ENCODE measurements around the gene CTNND1.

Gene CTNND1

DNA sequence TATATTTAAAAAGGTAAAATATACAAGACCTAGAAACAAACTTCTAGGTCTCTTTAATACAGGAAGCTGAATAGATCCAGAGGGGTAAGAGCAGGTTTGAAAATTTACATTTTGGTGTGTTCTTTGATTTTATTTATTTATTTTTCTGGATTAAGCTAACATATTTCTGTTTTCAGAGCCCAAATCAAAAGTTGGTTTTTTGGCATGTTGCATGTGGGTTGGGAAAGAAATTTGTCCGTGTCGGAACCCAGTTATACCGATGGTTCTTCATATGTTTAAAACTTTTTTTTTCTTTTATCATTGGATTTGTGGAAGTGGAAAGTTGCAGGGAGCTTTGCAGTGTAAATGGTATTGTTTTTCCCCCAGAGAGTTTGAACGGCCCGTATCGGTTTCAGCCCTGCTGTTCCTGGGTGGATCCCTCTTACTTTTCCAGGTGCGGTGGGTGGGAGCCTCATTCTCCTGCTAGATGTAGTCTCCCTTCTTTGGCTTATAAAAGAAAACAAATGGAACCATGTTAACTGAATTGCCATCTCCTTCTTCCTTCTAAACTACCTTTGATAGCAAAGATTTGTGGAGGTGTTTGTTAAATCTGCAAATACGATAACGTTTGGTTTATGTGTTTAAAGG lies 746 bp downstream of the CTNND1 start:
- DNase-seq, result no peak

DNA sequence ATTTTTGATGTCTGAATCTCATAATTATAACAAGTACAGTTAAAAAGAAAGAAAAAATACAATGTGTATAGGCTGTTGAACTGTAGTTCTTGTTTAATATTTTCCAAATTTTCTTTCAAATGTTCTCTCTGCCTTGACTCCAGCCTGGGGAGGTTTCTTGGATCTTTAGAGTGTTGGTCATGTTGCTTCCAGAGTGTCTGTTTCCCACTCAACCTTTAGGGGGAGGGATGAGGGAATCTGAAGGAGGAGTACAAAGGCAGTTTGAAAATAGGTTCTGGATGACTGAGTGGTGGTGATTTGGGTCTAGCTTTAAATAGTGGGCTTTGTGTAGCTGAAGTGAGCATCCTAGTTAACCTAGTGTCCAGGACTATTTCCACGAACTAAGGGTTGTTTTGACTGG lies 2.0 kb downstream of the CTNND1 start:
- DNase-seq, result no peak

DNA sequence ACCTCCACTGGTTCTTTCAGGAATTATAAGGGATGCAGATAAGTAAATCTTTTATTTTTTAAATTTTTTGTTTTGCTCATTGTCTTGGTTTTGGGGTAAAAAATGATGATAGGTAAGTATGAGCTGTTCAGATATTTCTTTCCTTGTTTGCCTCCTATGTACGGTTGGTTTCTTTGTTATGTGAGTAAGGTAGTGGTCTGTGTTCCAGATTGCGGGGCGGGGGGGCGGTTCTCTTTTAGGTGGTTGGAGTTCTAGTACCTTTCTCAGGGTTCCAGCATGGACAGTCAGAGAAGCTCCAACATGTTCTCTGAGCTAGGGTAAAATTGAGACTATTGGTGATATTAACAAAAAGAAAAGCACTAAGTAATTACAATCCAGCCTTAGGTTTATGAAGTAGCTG lies 2.4 kb downstream of the CTNND1 start:
- DNase-seq, result no peak

DNA sequence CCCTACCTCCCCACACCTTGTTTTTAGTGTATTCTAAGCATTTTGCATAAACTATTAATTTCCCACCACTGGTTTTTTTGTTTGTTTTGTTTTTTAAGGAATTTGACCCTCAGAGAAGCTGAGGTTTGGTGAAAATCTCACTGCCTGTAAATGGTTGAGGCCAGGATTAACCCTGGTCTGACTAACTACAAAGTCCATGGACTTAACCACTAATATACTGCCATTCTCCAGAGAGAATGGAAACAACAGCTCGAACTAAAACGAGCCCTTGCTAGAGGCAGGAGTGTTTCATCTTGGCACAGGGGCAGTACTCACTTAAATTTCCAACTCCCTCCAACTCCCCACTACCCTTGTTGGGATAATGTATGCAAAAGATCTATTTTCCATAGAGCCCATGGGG lies 3.0 kb downstream of the CTNND1 start:
- no peak for DNase-seq

DNA sequence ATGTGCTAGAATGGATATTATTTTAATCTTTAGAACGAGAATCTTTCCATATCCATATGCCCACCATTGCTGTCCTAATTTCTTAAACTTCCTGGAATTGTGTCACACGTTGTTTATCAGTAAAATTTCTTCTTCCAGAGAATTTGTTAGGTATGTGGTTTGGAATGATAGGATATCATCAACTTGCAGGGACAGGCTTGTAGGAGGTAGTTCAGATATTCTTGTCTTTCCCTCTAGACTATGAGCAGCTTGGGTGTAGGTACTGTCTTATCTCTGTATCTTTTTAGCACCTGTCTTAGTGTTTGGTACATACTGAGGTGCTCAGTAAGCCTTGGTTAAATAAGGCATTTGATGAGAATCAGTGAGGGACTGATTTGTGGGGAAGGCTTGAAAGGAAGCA lies 3.4 kb downstream of the CTNND1 start:
- no peak for DNase-seq

DNA sequence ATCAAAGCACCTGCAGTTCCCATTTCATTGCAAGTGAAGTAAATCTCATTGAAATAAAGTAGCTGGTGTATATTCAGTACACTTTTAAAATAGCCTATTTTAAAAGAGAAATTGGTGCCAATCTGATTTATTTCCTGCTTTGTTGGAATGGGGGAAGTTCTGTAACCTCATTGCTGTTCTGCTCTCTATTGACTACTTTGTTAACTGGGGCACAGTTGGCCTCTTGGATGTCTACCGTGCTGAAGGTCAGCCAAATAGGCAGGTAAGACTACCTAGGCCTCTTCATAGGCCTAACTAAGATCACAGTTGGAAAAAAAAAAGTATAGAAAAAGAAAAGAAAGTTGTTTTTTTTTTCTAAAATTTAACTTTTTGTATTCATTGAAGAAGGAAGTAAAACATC lies 9.2 kb downstream of the CTNND1 start:
- no peak for DNase-seq

DNA sequence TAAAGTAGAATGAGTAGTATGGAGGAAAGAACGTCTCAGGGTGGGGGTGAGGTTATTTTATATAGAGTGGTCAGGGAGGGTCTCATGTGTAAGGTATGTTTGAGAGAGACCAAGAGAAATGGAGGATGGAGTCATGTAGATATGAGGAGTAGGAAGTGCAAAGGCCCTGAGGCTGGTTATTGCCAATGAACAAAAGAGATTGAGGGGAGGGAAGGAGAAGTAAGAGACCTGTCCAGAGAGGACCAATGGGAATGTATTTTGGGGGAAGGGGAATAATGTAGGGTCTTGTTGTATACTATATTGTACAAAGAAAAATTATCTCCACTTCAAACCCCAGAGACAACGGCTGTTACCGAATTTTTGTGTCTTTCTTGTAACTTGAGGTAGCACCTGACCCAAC lies 9.8 kb downstream of the CTNND1 start:
- no peak for DNase-seq

DNA sequence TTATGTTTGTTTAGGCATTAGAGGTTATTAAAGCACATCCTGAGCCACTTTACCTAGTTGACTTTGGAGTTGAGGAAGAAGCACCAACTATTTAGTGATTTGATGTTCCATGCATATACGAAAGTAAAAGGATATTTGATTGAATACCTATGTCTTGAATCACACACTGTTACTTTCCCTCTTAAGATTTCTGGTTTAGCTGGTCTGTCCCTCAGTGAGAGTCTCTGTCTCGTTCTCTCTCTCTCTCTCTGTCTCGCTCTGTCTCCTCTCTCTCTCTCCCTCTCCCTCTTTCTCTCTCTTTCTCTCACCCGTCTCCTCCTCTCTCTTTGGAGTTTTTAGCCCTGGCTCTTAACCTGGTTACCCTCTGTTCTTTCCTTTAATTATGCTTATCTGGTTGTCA lies 11.0 kb downstream of the CTNND1 start:
- no peak for DNase-seq

DNA sequence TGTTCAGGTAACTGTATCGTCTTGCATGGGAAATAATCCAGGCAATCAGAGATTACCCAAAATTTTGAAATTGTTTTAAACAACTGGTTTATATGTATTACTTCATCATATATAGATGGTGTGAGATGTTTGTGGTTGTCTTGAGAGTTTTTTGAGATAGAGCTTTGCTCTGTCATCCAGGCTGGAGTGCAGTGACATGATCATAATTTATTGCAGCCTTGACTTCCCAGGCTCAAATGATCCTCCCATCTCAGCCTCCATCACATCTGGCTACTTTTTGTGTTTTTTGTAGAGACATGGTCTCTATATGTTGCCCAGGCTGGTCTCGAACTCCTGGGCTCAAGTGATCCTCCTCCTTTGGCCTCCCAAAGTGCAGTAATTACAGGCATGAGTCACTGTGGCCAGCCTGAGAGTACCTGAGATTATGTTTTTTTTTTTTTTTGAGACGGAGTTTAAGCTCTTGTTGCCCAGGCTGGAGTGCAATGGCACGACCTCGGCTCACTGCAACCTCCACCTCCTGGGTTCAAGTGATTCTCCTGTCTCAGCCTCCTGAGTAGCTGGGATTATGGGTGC lies 11.5 kb downstream of the CTNND1 start:
- DNase-seq, result no peak

DNA sequence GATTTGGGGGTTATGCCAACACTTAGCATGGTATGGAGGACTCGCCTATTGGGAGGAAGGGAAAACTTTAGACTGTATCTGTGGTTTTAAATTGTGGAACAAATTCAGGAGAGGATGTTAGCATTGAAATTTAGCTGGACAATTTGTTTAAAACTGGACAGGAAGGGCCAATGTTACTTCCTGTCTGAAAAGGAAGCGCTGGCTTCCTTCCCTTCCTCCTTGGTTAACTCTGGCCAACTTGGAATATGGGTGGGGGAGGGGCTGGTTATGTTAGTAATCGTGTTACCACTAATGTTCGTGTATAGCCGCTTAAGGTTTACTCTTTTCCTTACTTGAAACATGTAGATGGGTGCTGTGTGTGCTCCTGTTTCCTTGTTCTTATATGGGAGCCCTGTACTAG lies 13.9 kb downstream of the CTNND1 start:
- DNase-seq, result no peak

DNA sequence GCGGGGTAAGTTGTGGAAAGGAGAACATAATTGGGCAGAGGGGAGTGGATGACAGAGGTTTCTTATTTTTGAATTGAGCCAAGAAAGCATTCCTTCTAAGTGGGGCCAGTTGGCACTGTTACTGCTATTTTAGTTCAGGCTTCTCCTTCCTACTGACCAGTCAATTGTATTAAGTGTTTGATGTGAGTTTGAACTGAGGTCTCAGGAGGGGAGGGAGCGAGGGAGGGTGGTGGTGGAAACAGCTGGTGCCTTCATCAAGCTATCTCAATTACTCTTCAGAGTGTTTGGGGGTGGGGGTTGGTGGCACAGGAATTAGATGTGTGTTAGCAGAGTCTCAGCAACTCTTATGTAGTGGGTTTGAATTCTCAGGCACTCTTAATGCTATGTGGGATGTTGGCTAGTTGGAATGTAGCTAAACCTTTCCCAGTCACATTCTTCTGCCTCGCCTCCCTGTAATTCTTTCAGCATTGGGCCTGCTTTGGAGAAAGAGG lies 14.5 kb downstream of the CTNND1 start:
- no peak for DNase-seq

DNA sequence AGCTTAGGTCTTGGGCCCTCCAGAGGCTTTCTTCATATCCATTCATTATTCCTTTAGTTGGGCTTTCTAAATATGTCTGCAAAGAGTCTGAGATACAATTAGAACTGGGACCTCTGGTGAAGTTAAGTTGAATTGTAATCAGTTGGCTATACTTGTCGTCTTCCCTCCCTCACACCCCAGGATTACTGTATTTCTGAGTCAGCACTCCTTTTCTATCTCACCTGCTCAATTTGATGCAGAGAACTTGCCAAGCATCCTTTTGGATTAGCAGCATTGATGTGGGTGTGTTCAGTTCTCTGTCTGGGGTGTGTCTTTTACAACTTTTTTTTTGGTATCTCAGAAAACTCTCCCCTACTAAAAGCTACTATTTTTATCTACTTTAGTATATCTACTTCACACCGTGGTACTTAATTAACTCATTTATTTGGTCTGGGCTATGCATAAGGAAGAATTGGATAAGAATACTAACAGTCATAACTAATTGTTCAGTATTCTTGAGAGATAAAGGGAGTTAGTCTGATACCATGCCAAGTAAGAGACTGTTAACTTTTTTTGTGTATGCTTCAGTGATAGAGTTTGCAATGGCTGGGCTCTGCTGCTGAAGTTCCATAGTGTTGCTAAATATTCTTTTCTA lies 15.1 kb downstream of the CTNND1 start:
- no peak for DNase-seq

DNA sequence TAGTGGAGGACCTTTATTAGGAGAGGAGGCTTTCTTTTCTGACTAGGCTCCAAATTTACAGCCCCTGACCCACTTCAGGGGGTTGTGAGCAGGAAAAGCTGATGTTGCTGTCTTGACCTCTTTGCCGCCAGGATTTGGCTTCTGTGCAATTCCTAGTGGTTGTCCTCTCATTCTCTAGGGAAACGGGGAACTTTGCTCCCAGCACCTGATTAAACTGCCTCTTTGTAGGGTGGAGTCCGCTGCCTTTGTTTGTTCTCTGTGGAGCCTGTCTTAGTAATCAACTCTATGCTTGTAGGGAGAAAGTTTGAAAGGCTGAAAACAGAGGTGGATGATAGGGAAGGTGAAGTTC lies 16.3 kb downstream of the CTNND1 start:
- no peak for DNase-seq

DNA sequence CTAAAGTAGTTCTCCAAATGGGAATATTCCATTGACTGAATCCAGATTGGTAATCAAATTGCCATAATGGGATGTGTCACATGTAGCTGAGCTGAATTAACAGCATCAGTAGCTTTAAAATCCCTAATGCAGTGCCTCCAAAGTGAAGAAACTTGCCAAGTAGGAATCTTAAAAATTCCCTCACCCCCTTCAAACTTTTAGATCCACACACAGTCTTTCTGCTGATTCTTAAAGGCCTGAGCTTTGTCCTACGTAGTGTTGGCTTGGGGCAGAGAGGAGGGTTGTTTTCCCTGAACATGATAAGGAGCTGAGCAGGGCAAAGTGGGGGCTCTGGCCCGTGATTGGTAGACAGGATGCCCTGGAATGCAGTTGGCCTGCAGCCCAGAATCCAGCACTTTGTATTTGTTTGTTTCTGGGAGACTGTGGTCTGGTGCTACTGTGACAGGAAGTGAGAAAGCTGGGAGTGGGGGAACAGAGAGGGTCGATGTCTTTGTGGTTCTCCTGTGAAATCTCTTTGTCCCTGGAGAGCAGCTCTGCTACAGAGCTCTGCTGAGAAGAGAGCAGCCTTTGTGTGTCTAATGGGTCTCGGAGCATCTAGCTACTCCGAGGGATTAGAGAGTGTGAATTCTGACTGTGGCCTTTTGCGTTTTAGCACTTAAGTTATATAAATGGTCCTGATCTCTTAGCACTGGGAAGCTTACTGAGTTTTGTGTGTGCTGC lies 16.9 kb downstream of the CTNND1 start:
- DNase-seq, result no peak

DNA sequence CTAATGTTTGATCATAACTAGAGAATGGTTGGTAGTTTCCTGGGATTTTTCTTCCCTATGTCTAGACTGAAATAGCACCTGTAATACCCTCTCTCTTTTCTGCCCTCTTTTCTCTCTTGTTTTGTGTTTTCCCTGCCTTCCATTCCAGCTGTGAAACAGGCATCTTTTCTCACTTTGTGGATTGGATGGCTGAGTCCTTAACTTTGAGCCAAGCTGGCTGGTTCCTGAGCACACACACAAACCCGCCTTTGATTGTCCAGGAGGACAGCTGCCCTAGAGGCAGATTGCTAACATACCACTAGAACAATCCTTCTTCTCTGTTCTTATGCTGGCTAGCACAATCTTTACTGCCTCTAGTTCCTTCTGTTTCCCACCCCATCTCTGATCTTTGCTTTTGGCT lies 17.7 kb downstream of the CTNND1 start:
- DNase-seq, result no peak

DNA sequence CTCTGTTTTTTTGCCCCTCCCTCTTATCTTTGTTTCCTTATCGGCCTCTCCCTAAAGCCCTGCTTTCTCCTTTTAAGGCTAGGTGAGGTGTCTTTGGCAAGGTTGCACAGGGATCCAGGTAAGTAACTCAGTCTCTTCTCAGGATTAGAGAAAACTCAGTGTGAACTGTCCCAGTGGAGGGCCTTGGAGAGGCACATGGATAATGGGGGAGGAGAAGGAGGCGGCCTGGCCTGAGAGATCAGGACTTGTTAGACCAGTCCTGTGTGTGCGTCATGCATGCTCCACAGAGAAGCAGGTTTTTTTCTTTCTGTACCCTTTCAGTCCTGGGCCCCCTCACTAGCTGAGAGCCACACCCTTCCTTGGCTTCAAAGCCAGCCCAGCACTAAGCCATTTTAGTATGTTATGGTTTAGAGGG lies 19.9 kb downstream of the CTNND1 start:
- no peak for DNase-seq

DNA sequence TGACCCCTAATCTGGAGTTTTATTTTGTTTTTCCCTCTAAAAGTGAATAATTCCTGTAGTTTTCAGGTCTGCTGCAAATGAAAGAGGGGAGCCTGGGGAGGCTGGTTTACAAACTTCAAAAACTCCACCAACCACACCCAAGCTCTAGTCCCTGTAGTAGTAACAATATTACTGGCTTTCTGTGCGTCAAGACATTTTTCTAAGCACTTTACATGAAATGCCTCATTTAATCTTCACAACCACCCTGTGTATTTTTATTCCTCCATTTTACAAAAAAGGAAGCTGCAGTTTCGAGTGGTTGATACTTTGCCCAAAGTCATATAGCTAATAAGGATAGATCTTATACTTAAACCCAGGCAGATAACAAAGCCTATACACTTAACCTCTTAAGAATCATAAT lies 23.5 kb downstream of the CTNND1 start:
- DNase-seq, result no peak

DNA sequence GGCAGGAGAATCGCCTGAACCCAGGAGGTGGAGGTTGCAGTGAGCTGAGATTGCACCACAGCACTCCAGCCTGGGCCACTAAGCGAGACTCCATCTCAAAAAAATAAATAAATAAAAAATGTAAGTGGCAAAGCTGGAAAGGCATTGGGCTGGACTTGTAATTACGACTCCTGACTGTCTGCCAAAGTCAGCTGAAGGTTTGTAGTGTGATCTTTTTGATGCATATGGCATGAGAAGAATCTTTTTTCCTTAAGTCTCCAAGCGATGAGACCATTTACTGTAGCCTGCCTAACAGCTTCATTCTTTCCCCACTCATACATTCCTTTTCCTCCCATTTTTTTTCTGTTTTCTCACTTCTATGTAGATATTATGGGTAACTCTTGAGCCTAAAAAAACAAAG lies 24.8 kb downstream of the CTNND1 start:
- no peak for DNase-seq

DNA sequence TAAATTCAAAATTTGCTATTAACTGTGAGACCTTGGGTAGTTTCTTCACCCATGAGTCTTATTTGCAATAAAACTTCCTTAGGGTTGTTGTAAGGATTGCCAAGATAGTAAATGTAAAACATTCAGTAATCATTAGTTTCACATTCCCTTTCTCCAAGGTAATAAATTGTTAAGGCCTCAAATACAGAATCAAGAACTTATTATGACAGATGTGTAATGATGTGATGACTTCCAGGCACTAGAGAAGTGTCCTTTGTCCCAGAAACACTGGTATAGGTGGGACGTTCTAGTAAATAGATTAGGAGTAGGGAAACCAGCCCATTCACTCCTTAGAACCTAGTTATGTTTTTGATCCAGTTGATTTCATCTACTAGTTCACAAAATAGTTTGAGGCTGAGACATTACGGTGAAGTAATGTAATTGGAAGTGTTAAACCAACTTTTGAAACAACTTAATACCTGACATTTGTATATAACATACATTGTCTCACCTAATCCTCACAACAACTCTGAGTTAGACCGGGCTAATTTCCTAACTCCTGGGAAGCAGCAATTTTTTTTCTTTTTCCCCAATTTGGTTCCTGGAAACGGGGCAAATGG lies 25.5 kb downstream of the CTNND1 start:
- DNase-seq, result no peak

DNA sequence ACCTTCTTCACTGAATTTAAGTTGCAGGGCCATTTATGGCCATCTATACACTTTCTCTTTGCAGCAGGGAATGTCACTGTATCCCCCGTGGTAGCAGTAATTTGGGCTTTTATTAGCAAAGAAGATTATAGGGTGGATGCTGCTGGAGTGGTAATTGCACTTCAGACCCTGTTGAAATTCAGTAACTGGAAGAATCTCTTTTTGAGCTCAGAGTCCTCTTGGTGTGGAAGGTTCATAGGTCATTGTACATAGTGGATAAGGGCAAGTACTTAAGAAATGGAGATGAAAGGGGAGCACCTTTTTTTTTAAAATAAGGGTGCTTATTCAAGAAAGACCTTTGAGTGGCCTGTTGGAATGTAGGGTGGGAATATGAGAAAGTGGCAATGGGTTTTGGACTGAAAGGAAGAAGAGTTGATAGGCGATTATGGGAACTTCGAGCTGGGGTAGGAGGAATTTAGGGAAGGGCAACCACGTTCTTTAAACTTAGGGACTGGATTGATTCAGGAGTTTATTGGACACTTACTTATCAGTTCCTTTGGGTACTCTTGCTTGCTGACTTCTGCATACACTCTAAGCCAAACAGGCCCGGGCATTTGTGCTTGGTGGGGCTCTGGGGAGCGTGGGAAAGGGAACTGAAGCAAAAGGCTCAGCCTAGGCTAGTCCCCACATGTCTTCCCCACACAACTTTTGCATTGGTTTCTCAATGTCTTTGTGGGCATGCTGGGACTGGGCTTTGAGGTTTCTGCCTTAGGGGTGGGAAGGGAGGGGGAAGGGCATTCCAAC lies 26.5 kb downstream of the CTNND1 start:
- DNase-seq, result peak; percentile 57

DNA sequence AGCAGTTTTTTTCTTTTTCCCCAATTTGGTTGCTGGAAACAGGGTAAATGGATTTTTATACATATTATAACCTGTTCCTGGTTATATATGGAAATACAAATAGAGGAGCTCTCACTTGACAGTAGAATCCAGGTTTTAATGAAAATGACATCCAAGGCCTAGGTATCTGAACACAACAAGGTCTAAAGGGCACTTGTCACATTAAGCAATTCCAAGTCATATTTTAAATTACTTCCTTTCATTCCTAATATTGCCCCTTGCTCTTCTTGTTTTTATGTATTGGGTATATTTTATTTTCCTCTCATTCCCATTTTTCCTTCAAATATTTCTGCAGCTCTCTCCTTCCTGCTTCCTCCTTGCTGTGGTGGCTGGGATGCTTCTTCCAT lies 27.1 kb downstream of the CTNND1 start:
- no peak for DNase-seq

DNA sequence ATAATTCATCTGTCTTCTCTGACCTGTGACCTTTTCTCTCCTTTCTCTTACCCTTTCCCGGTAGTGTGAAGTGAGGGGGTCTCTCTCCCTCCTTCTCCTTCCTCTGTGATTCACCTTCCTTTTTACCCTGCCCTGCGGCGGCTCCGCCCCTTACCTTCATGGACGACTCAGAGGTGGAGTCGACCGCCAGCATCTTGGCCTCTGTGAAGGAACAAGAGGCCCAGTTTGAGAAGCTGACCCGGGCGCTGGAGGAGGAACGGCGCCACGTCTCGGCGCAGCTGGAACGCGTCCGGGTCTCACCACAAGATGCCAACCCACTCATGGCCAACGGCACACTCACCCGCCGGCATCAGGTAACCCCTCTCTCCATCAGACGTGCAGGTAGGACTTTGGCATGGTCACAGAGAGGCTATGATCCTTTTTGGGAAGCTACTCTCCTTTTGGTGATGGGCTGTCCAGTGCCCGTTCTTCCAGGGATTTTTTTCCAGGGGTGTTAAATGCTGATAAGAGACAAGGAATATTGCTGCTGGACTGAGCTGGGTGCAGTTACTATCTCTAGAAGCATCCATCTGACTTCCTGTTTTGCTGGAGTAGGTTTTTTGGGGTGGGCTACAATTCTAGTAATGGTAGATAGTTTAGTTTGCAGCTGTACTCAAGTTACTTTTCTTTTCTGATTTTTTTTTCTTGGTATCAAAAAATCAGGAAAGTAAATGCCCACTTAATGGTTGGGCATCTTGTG lies 29.9 kb downstream of the CTNND1 start:
- no peak for DNase-seq
